MCF 10A (cell line): ENCODE data around the gene KRTAP2-4. TPM values are rescaled to one million over a fixed set of nuclear protein-coding genes. Genes with fewer than 3 reads are reported as not detected.
"Not testable (repeated sequence)": the region's sequence is repeated elsewhere in the genome, so short reads cannot be mapped to it uniquely, and the experiment has no call there.

Experiments used
- BruUV-seq: library from RNA; stranded (reverse); fragments of 400-500 nt; replicated peaks from 2 replicates; lab custom pipeline; 2021; lab: Mats Ljungman, UMichigan
- CTCF ChIA-PET: fragments of 300-600 bp; sonication (Branson Sonifier 250); formaldehyde crosslinking; extraction: SDS; loops from one replicate; lab custom pipeline; 2021; ENCODE audit warnings: antibody characterized with exemption, inconsistent platforms; lab: Yijun Ruan, JAX
- POLR2A ChIA-PET: fragments of 300-600, 350-650 bp; sonication (Branson Sonifier 250); formaldehyde crosslinking; extraction: SDS; loops from one replicate; lab custom pipeline; 2020; ENCODE audit warnings: antibody characterized with exemption, inconsistent platforms; lab: Yijun Ruan, JAX
- DNase-seq: peaks from one replicate; pipeline ENCODE4 v3.0.0-alpha.2; 2018; ENCODE audit not compliant: unreplicated experiment
- H3K27ac Mint-ChIP-seq: one replicate; pipeline ENCODE4 v1.8.0; 2022; ENCODE audit warnings: mild to moderate bottlenecking, low read depth, mixed read lengths; ENCODE audit not compliant: unreplicated experiment
- H3K27me3 Mint-ChIP-seq: one replicate; pipeline ENCODE4 v1.8.0; 2022; ENCODE audit warnings: mixed read lengths; ENCODE audit not compliant: insufficient read depth, unreplicated experiment
- H3K36me3 Mint-ChIP-seq: one replicate; pipeline ENCODE4 v1.8.0; 2022; ENCODE audit warnings: mild to moderate bottlenecking, moderate library complexity, mixed read lengths; ENCODE audit not compliant: insufficient read depth, unreplicated experiment
- H3K4me1 Mint-ChIP-seq: one replicate; pipeline ENCODE4 v1.8.0; 2022; ENCODE audit warnings: mixed read lengths; ENCODE audit not compliant: insufficient read depth, unreplicated experiment
- H3K4me3 Mint-ChIP-seq: one replicate; pipeline ENCODE4 v1.8.0; 2022; ENCODE audit warnings: mild to moderate bottlenecking, moderate library complexity, mixed read lengths; ENCODE audit not compliant: unreplicated experiment
- H3K9me3 Mint-ChIP-seq: one replicate; pipeline ENCODE4 v1.8.0; 2022; ENCODE audit warnings: mixed read lengths; ENCODE audit not compliant: unreplicated experiment
- CTCF ChIP-seq: fragments of 200-600 bp; IDR thresholded peaks from one replicate; pipeline ENCODE4 v1.8.0; 2022; ENCODE audit warnings: antibody characterized with exemption, mild to moderate bottlenecking; ENCODE audit not compliant: unreplicated experiment
- intact Hi-C: fragments of 100-400 bp; cut with micrococcal nuclease; formaldehyde crosslinking; loops from 2 replicates; pipeline ENCODE4 v1.14.1; 2022
- total RNA-seq: library from RNA; stranded (reverse); gene quantifications from 2 replicates; pipeline ENCODE4 v1.2.3, GENCODE V29; 2022

Gene KRTAP2-4
- total RNA-seq, 1 experiment from 2014 or later, result not detected

- ChIA-PET POLR2A (no interaction called here), CTCF (no interaction called here)
- Mint-ChIP-seq H3K4me3 (no peak overlapping the region), H3K27me3 (no peaks in the 10 kb centered on the region), H3K36me3 (no peaks in the 10 kb centered on the region), H3K27ac (no peak overlapping the region), H3K4me1 (no peaks in the 10 kb centered on the region), H3K9me3 (peaks cover 6% of the 10 kb centered on the region)
- no peak for DNase-seq
- BruUV-seq, result no TSS peak
- intact Hi-C loops, result no loop called here
- TF ChIP-seq CTCF, result no peak
Measured at GRCh38 chr17:41042953-41043352, 22.7 kb downstream of the KRTAP2-4 start.

DNA sequence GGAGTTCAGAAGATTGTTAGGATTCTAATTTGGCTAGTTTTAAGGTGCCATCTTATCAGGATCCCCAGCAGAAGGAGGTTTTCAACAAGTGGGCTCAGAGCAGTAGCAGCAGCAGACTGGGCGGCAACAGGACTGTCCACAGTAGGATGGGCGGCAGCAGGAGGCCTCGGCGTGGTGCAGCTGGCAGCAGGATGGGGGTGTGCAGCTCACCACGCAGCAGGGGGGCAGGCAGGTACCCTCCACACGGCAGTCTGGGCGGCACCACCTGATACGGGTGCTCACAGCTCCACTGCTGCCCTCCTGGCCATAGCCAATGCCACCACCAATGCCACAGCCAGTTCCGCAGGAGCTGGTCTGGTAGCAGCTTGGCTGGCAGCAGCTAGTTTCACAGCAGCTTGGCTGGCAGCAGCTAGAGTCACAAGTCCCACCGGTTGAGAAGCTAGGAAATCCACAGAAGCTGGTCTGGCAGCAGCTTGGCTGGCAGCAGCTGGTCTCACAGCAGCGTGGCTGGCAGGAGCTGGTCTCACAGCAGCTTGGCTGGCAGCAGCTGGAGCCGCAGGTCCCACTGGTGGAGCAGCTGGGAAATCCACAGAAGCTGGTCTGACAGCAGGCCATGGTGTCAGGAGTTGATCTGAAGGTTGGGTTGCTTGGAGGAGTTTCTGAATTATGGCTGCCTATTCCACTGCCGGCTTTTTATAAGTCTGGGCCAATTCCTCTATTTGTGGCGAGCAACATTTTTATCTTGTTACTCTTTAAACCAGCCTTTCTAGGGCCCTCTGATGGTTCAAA lies 24.7 kb downstream of the KRTAP2-4 start, which contains the start of gene KRTAP1-1:
TSS of gene KRTAP1-1 (minus strand) at position 668 of the 789 bp plus-strand sequence. CDS start at position 615, 53 bp downstream.
- H3K27me3 Mint-ChIP-seq, DNase-seq, H3K4me3 Mint-ChIP-seq, CTCF ChIA-PET, H3K27ac Mint-ChIP-seq, intact Hi-C loops, H3K36me3 Mint-ChIP-seq, BruUV-seq, H3K9me3 Mint-ChIP-seq, H3K4me1 Mint-ChIP-seq: not testable (repeated sequence)
- POLR2A ChIA-PET, result interaction anchor here (0.6 to 0.7 kb wide), 2 partner anchors 12 to 125 kb away, joined by 3 read pairs; no protein-coding TSS in a partner anchor

- Mint-ChIP-seq H3K4me1 (no peaks in the 10 kb centered on the region), H3K4me3 (no peak overlapping the region), H3K36me3 (no peaks in the 10 kb centered on the region), H3K27ac (no peak overlapping the region), H3K27me3 (no peaks in the 10 kb centered on the region), H3K9me3 (no peaks in the 10 kb centered on the region)
- no peak for DNase-seq
- POLR2A ChIA-PET, result interaction anchor here (0.6 kb wide), 1 partner anchor 128 kb away, joined by 3 read pairs; no protein-coding TSS in a partner anchor
- CTCF ChIA-PET, result no interaction called here
- BruUV-seq, result no TSS peak
- intact Hi-C loops, result no loop called here
- TF ChIP-seq CTCF, result no peak
Measured at GRCh38 chr17:41037853-41038350, 27.8 kb downstream of the KRTAP2-4 start.

DNA sequence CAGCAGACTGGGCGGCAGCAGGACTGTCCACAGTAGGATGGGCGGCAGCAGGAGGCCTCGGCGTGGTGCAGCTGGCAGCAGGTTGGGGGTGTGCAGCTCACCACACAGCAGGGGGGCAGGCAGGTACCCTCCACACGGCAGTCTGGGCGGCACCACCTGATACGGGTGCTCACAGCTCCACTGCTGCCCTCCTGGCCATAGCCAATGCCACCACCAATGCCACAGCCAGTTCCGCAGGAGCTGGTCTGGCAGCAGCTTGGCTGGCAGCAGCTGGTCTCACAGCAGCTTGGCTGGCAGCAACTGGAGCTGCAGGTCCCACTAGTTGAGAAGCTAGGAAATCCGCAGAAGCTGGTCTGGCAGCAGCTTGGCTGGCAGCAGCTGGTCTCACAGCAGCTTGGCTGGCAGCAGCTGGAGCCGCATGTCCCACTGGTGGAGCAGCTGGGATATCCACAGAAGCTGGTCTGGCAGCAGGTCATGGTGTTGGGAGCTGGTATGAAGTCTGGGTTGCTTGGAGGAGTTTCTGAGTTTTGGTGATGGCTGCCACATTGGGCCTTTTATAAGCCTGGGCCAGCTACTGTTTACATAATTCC lies 31.2 kb downstream of the KRTAP2-4 start, which contains the start of gene KRTAP1-3:
TSS of gene KRTAP1-3 (minus strand) at position 529 of the 590 bp plus-strand sequence. CDS start at position 476, 53 bp downstream.
- H3K9me3 Mint-ChIP-seq, H3K36me3 Mint-ChIP-seq, H3K27me3 Mint-ChIP-seq, BruUV-seq, DNase-seq, H3K4me1 Mint-ChIP-seq, H3K27ac Mint-ChIP-seq, H3K4me3 Mint-ChIP-seq, intact Hi-C loops: not testable (repeated sequence)
- POLR2A ChIA-PET, result interaction anchor here (0.7 kb wide), 1 partner anchor 644 kb away, joined by 4 read pairs; no protein-coding TSS in a partner anchor
- CTCF ChIA-PET, result interaction anchor here (0.6 kb wide), 1 partner anchor 227 kb away, joined by 3 read pairs; no protein-coding TSS in a partner anchor
